Activated CD8-positive, alpha-beta memory T cell treated with anti-CD3 and anti-CD28 coated beads, Interleukin-2, amount 50 U/mL, for 24 hours (primary cell): ENCODE data around the gene MLIP.

Source experiments
- DNase-seq: peaks from one replicate; pipeline ENCODE4 v3.0.0-alpha.2; 2020; ENCODE audit errors: extremely low read depth

The MLIP gene

GRCh38 chr6:54282186-54282585 is 170.9 kb downstream of the MLIP start:
- no peak for DNase-seq

GRCh38 chr6:54284161-54284860 is 173.1 kb downstream of the MLIP start:
- no peak for DNase-seq

- no peak for DNase-seq
Measured at GRCh38 chr6:54285595-54285994, 174.4 kb downstream of the MLIP start.

GRCh38 chr6:54286141-54286540 is 174.9 kb downstream of the MLIP start:
- no peak for DNase-seq

- DNase-seq = no peak
Measured at GRCh38 chr6:54288474-54288873, 177.2 kb downstream of the MLIP start.

- DNase-seq = no peak
Measured at GRCh38 chr6:54289426-54289825, 178.2 kb downstream of the MLIP start.

GRCh38 chr6:54291146-54291545 is 179.9 kb downstream of the MLIP start:
- no peak for DNase-seq

- DNase-seq = no peak
Measured at GRCh38 chr6:54291738-54292137, 180.5 kb downstream of the MLIP start.

GRCh38 chr6:54294965-54295532 is 183.8 kb downstream of the MLIP start:
- no peak for DNase-seq

- no peak for DNase-seq
Measured at GRCh38 chr6:54299542-54300269, 188.5 kb downstream of the MLIP start.

- no peak for DNase-seq
Measured at GRCh38 chr6:54301770-54302169, 190.5 kb downstream of the MLIP start.

GRCh38 chr6:54307439-54307910 is 196.2 kb downstream of the MLIP start:
- no peak for DNase-seq

GRCh38 chr6:54308289-54308985 is 197.2 kb downstream of the MLIP start, which contains the start of gene TINAG:
TINAG (plus strand) TSS chr6:54308441; CDS start chr6:54308551, 110 bp downstream.
- no peak for DNase-seq

GRCh38 chr6:54308986-54309315 is 197.7 kb downstream of the MLIP start:
- no peak for DNase-seq

GRCh38 chr6:54310377-54311152 is 199.3 kb downstream of the MLIP start:
- DNase-seq = no peak

- no peak for DNase-seq
Measured at GRCh38 chr6:54315656-54316055, 204.4 kb downstream of the MLIP start.
